Measurements from ENCODE around the gene KNL1.

- TF ChIP-seq POLR2A (IDR thresholded peaks at IDR 0.05; ENCODE audit: control extremely low read depth in 1 of 2, low read depth in 2 of 2, low read length in 2 of 2) (no peak), CTCF (IDR thresholded peaks at IDR 0.05; ENCODE audit: control extremely low read depth in 1 of 3, insufficient read depth in 1 of 3, low read depth in 1 of 3, low read length in 3 of 3) (no peak), TEAD4 (IDR thresholded peaks at IDR 0.05; ENCODE audit: low read depth, low read length) (no peak), SP1 (IDR thresholded peaks at IDR 0.05; ENCODE audit: low read depth, low read length) (no peak), USF2 (IDR thresholded peaks at IDR 0.05; ENCODE audit: low read length) (no peak), SRF (IDR thresholded peaks at IDR 0.05; ENCODE audit: low read depth, low read length) (no peak), CEBPB (IDR thresholded peaks at IDR 0.05; ENCODE audit: low read depth, low read length) (no peak), CHD1 (IDR thresholded peaks at IDR 0.05; ENCODE audit: low read depth, low read length) (no peak), EP300 (IDR thresholded peaks at IDR 0.05; ENCODE audit: borderline replicate concordance in 1 of 2, low read depth in 2 of 2, low read length in 2 of 2) (no peak), TBP (IDR thresholded peaks at IDR 0.05; ENCODE audit: low read depth, low read length) (no peak), YY1 (IDR thresholded peaks at IDR 0.05; ENCODE audit: low read depth, low read length) (no peak), POLR2AphosphoS5 (IDR thresholded peaks at IDR 0.05; ENCODE audit: low read depth, low read length) (no peak), CHD2 (IDR thresholded peaks at IDR 0.05; ENCODE audit: low read length) (no peak), HDAC6 (IDR thresholded peaks at IDR 0.05; ENCODE audit: low read depth, low read length) (no peak)
Observed at GRCh38 chr15:40600956-40601355, 6.9 kb downstream of the KNL1 start.

Measured in H1 (cell line).